Muscle of arm (tissue), 12 donors: Measurements from ENCODE around the gene SOX18. TPM values are rescaled to one million over a fixed set of nuclear protein-coding genes. Genes with fewer than 3 reads are reported as not detected.

Source experiments
- polyA plus RNA-seq, 12 donors: library from polyadenylated mRNA; unstranded; fragments of 120-200 nt; gene quantifications; one replicate each; pipeline ENCODE4 v1.2.1, GENCODE V29; 2013; ENCODE audit not compliant: insufficient read length in 12 of 12

The SOX18 gene
- polyA plus RNA-seq, 12 donors, result 5.8 to 19.3 (median 7.9) TPM; not detected in 1

Other genes with a start within 250 kb of the SOX18 start
- gene ZBTB46, start 218.4 kb downstream of the SOX18 start, polyA plus RNA-seq, result 10 to 100 TPM in 10 of 12 donors, 1 to 10 TPM in 1, not detected in 1; 9.7 to 23.8 (median 15.9) TPM
- gene ABHD16B, start 188.1 kb downstream of the SOX18 start, polyA plus RNA-seq, result not detected
- gene TPD52L2, start 184.4 kb downstream of the SOX18 start, polyA plus RNA-seq, result 10 to 100 TPM in 11 of 12 donors, not detected in 1; 69.3 to 87.5 (median 77.7) TPM
- 10 to 100 TPM in 11 of 12 donors, not detected in 1; 22.3 to 35.9 (median 29.6) TPM for gene DNAJC5, start 154.5 kb downstream of the SOX18 start, polyA plus RNA-seq
- gene UCKL1, start 93.2 kb downstream of the SOX18 start, polyA plus RNA-seq, result 10 to 100 TPM in 11 of 12 donors, not detected in 1; 30.4 to 59.8 (median 44.2) TPM
- gene ZNF512B, start 79.7 kb downstream of the SOX18 start, polyA plus RNA-seq, result 10 to 100 TPM in 11 of 12 donors, not detected in 1; 17.8 to 29.2 (median 22.5) TPM
- gene SAMD10, start 70.0 kb downstream of the SOX18 start, polyA plus RNA-seq, result 1 to 10 TPM in 11 of 12 donors, not detected in 1; 1.8 to 9.9 (median 2.5) TPM
- gene PRPF6, start 68.5 kb downstream of the SOX18 start, polyA plus RNA-seq, result 10 to 100 TPM in 11 of 12 donors, not detected in 1; 39.8 to 62.5 (median 50.7) TPM
- 1 to 10 TPM in 3 of 12 donors, under 1 TPM in 8, not detected in 1; 0.50 to 4.1 (median 0.78) TPM for gene C20orf204, start 13.5 kb downstream of the SOX18 start, polyA plus RNA-seq
- 10 to 100 TPM in 11 of 12 donors, not detected in 1; 35.5 to 59.2 (median 42.4) TPM for gene TCEA2, start 13.6 kb upstream of the SOX18 start, polyA plus RNA-seq
- gene RGS19, start 29.9 kb upstream of the SOX18 start, polyA plus RNA-seq, result 10 to 100 TPM in 2 of 12 donors, 1 to 10 TPM in 9, not detected in 1; 3.9 to 19.6 (median 5.0) TPM
- gene OPRL1, start 30.4 kb upstream of the SOX18 start, polyA plus RNA-seq, result 1 to 10 TPM in 5 of 12 donors, under 1 TPM in 5, not detected in 2; 0.82 to 1.5 (median 1.0) TPM
- under 1 TPM in 4 of 12 donors, not detected in 8; 0.16 to 0.44 (median 0.25) TPM for gene LKAAEAR1, start 34.8 kb upstream of the SOX18 start, polyA plus RNA-seq
- not detected for gene NPBWR2, start 57.9 kb upstream of the SOX18 start, polyA plus RNA-seq
- gene MYT1, start 114.8 kb upstream of the SOX18 start, polyA plus RNA-seq, result under 1 TPM in 10 of 12 donors, not detected in 2; 0.04 to 0.32 (median 0.11) TPM
- gene PCMTD2, start 206.1 kb upstream of the SOX18 start, polyA plus RNA-seq, result 100 to 1,000 TPM in 1 of 12 donors, 10 to 100 TPM in 10, not detected in 1; 52.1 to 123 (median 80.1) TPM